Testis (tissue), 3 donors: ENCODE results near the gene CHST8. TPM values are rescaled to one million over a fixed set of nuclear protein-coding genes. Genes with fewer than 3 reads are reported as not detected.

ENCODE experiments used
- DNase-seq: peaks from one replicate; pipeline ENCODE4 v3.0.0-alpha.2; 2019
- H3K27ac ChIP-seq, 2 donors: fragments of 200-600 bp; sonication (generic); one replicate each; pipeline ENCODE4 v1.5.1; 2019
- H3K27me3 ChIP-seq: fragments of 200-600 bp; sonication (generic); one replicate; pipeline ENCODE4 v1.5.1; 2019
- H3K36me3 ChIP-seq: fragments of 200-600 bp; sonication (generic); one replicate; pipeline ENCODE4 v1.5.1; 2017; ENCODE audit warnings: low read depth; ENCODE audit errors: missing control alignments
- H3K4me1 ChIP-seq: fragments of 200-600 bp; sonication (generic); one replicate; pipeline ENCODE4 v1.5.1; 2019
- H3K4me3 ChIP-seq, 2 donors: fragments of 200-600 bp; sonication (generic); one replicate each; pipeline ENCODE4 v1.5.1; 2017 to 2019
- H3K9me3 ChIP-seq: fragments of 200-600 bp; sonication (generic); one replicate; pipeline ENCODE4 v1.5.1; 2017
- POLR2A ChIP-seq: fragments of 450-650 bp; IDR thresholded peaks from one replicate; pipeline ENCODE4 v1.6.1; 2017; ENCODE audit warnings: antibody characterized with exemption, mild to moderate bottlenecking, moderate library complexity
- WGBS, 2 donors: methylation state at CpG; one replicate each; pipeline ENCODE4 v1.1.5; 2018; 5-methylcytosine and 5-hydroxymethylcytosine counted together
- intact Hi-C: fragments of 100-400 bp; cut with DNase I; formaldehyde crosslinking; loops from one replicate; pipeline ENCODE4 v1.15.1; 2023; ENCODE audit warnings: low total_unique reads
- polyA plus RNA-seq: library from polyadenylated mRNA; stranded (reverse); fragments of 350-450 nt; fragmentation: Illumina TruSeq; extraction: RNeasy Lipid Tissue Mini Kit (QIAGEN cat#74804); gene quantifications from one replicate; pipeline ENCODE4 v1.2.3, GENCODE V29; 2014; ENCODE audit warnings: low read depth, low replicate concordance; ENCODE audit not compliant: insufficient read depth
- total RNA-seq, 2 donors: library from RNA; depleted of rRNA; stranded (reverse); fragments of >200 nt; gene quantifications; one replicate each; pipeline ENCODE4 v1.2.3, GENCODE V29; 2016
- TF ChIP-seq, protein P1 (sequence below), 3 experiments: fragments of 450-650 bp in 2 of 3; fragments of 200-600 bp in 1 of 3; sonication (generic) in 1 of 3; IDR thresholded peaks; one replicate each; pipeline ENCODE4 v1.5.1; 2016 to 2019; ENCODE audit warnings: antibody characterized with exemption in 3 of 3, mild to moderate bottlenecking in 2 of 3, moderate library complexity in 1 of 3

The CHST8 gene
- total and polyA plus RNA-seq, 3 donors from 2014 or later = 0.75 to 0.93 (median 0.79) TPM

DNA sequence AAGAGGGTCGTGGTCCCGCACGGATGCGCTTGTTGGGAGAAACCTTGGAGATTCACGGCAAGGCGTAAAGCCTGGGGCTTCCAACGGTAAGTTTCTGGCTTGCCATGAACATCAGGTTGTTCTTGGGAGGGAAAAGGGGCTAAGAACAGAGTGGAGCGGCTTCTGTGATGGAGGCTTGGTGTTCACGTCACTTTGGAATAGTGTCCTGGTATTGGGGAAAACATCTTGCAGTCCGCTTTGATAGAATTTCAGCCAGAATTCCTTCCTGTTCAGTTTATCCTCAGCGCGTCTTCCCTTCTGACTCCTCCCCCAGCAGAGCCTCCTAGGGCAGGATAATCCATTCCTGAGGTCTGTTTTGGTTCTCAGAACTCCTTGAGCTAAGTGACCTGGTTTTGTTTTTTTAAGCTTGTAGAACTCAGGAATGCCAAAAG, 176.9 kb downstream of the CHST8 start:
- 7 to 13% methylated on average over 12 of the region's 12 CpGs for WGBS, 2 donors
- TF ChIP-seq, protein P1, sequence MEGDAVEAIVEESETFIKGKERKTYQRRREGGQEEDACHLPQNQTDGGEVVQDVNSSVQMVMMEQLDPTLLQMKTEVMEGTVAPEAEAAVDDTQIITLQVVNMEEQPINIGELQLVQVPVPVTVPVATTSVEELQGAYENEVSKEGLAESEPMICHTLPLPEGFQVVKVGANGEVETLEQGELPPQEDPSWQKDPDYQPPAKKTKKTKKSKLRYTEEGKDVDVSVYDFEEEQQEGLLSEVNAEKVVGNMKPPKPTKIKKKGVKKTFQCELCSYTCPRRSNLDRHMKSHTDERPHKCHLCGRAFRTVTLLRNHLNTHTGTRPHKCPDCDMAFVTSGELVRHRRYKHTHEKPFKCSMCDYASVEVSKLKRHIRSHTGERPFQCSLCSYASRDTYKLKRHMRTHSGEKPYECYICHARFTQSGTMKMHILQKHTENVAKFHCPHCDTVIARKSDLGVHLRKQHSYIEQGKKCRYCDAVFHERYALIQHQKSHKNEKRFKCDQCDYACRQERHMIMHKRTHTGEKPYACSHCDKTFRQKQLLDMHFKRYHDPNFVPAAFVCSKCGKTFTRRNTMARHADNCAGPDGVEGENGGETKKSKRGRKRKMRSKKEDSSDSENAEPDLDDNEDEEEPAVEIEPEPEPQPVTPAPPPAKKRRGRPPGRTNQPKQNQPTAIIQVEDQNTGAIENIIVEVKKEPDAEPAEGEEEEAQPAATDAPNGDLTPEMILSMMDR (IDR thresholded peaks at IDR 0.05) = no peak
- peaks cover 13% of the 10 kb centered on the region for H3K4me1 ChIP-seq
- peak overlapping the region; percentile 70 to 81 for H3K4me3 ChIP-seq
- peak overlapping the region; percentile 87 to 96 for H3K27ac ChIP-seq
- H3K27me3 ChIP-seq = no peaks in the 10 kb centered on the region
- no peaks in the 10 kb centered on the region for H3K36me3 ChIP-seq
- DNase-seq = no peak
- intact Hi-C loops = no loop called here
- no peaks in the 10 kb centered on the region for H3K9me3 ChIP-seq

DNA sequence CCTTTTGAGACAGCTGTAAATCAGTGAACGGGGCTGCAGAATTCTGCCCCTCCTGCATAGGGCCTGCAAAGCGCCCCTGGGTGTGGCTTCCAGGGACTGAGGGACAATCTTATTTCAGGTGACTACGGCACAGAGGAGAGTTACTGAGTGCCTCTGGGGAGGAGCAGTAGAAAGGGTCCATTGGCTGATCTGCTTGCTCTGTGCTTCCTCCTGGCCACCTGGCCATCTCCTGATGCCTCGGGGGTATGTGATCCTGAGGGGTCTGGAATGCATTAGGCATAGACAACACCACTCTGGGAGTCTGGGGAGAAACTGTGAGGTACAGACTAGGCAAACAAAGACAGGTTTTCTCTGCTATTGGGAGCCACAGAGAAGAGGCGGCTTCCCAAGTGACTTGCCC, 177.7 kb downstream of the CHST8 start:
- Histone ChIP-seq H3K4me3 (no peak overlapping the region), H3K9me3 (no peaks in the 10 kb centered on the region), H3K27ac (peak overlapping the region in 1 of 2 donors; percentile 96), H3K4me1 (peaks cover 10% of the 10 kb centered on the region), H3K27me3 (no peaks in the 10 kb centered on the region), H3K36me3 (no peaks in the 10 kb centered on the region)
- no peak for DNase-seq
- intact Hi-C loops = no loop called here
- 85 to 87% methylated on average over 2 to 5 of the region's 5 CpGs for WGBS, 2 donors
- TF ChIP-seq, protein P1 (IDR thresholded peaks at IDR 0.05) = no peak
- TF ChIP-seq POLR2A = no peak

DNA sequence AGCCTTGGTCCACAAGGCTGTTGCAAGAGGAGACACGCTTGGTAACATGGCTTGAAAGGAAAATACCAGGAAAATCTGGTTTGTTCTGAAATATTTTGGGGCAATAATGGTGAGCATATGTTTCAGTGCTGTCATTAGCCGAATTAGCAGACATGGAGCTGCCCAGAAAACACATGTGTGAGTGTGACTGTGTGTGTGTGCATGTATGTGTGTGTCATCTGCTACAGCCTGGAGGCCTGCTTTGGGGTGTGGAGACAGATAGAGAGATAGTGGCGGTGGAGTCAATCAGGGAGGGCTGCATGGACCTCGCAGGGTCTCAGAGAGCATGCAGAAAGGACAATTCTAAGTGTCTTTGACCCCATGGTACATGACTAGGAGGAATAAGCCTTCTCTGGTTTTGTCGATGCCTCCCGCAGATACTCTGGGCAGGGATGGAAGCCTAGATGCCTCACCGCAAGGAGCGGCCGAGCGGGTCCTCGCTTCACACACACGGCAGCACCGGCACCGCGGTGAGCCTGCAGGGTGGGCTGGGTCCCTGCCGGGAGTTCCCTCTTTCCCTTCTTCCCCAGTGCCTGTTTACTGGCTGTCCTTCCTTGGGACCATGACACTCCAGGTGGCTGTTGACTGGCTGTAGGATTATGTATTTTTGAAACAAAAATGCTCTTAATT, 178.4 kb downstream of the CHST8 start:
- Histone ChIP-seq H3K36me3 (no peaks in the 10 kb centered on the region), H3K9me3 (no peaks in the 10 kb centered on the region), H3K4me3 (no peak overlapping the region), H3K4me1 (peaks cover 5% of the 10 kb centered on the region), H3K27me3 (no peaks in the 10 kb centered on the region), H3K27ac (no peak overlapping the region)
- intact Hi-C loops = no loop called here
- TF ChIP-seq, protein P1 (IDR thresholded peaks at IDR 0.05) = no peak
- no peak for TF ChIP-seq POLR2A
- DNase-seq = no peak
- 93% methylated on average over 16 of the region's 16 CpGs for WGBS, 2 donors

DNA sequence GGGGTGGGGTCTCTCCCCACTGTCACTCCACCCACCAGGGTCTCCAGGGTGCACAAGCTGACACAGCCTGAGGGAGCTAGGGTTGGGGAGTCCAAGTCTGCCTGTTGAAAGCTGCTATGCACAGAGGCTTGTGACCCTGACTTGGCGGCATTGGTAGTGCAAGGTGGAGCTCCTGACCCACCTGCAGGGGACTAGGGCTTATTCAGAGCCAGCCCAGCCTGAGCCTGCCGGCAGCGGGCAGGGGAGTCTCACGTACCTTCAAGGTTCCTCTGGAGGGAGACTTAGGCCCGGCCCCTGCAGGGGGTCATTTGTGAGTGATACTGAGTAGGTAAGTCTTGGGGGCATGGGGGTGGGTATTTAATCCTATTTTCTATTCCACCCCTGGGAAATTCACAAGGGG, 179.7 kb downstream of the CHST8 start:
- H3K27ac ChIP-seq = no peak overlapping the region
- intact Hi-C loops = no loop called here
- peaks cover 5% of the 10 kb centered on the region for H3K4me1 ChIP-seq
- H3K4me3 ChIP-seq = no peak overlapping the region
- H3K36me3 ChIP-seq = no peaks in the 10 kb centered on the region
- no peak for DNase-seq
- H3K9me3 ChIP-seq = no peaks in the 10 kb centered on the region
- WGBS, 2 donors = 92 to 100% methylated on average over 3 to 5 of the region's 5 CpGs
- no peak for TF ChIP-seq POLR2A
- TF ChIP-seq, protein P1 (IDR thresholded peaks at IDR 0.05) = no peak
- H3K27me3 ChIP-seq = no peaks in the 10 kb centered on the region

DNA sequence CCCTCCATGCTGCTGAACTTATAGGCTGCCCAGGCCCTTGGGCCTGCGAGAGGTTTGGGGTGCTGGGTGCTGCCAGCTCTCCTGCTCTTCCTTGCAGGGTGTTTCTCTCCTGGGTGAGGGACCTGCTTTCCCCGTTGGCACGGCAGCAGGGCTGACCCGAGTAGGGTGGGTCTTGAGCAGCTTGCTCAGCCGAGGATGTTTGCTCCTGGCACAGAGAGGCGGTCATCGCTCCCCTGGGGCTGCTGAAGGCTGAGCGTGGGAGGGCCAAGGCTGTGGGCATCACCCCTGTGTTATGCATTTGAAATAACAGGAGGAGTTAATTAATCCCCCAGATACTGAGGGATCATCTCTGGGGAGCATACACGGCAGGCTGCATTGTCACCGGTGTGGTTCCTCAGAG, 180.2 kb downstream of the CHST8 start:
- intact Hi-C loops = no loop called here
- H3K4me3 ChIP-seq = no peak overlapping the region
- peaks cover 5% of the 10 kb centered on the region for H3K4me1 ChIP-seq
- no peak for TF ChIP-seq POLR2A
- TF ChIP-seq, protein P1 (IDR thresholded peaks at IDR 0.05) = no peak
- WGBS, 2 donors = 62 to 72% methylated on average over 10 of the region's 10 CpGs
- no peaks in the 10 kb centered on the region for H3K36me3 ChIP-seq
- no peak overlapping the region for H3K27ac ChIP-seq
- no peaks in the 10 kb centered on the region for H3K9me3 ChIP-seq
- no peak for DNase-seq
- H3K27me3 ChIP-seq = no peaks in the 10 kb centered on the region
